HT1080 (cell line): Measurements from ENCODE around the gene GLB1L. TPM values are rescaled to one million over a fixed set of nuclear protein-coding genes. Genes with fewer than 3 reads are reported as not detected.
"Not testable (repeated sequence)": the region's sequence is repeated elsewhere in the genome, so short reads cannot be mapped to it uniquely, and the experiment has no call there.

Experiments
- DNase-seq: peaks from one replicate; pipeline ENCODE4 v3.0.0-alpha.2; 2015; ENCODE audit warnings: low read depth
- total RNA-seq: library from RNA; depleted of rRNA; stranded (reverse); fragments of >200 nt; shearing (Covaris generic); gene quantifications from 2 replicates; pipeline ENCODE4 v1.2.3, GENCODE V29; 2014

The GLB1L gene
- total RNA-seq, 1 experiment from 2014 or later: 8.4 TPM

DNA sequence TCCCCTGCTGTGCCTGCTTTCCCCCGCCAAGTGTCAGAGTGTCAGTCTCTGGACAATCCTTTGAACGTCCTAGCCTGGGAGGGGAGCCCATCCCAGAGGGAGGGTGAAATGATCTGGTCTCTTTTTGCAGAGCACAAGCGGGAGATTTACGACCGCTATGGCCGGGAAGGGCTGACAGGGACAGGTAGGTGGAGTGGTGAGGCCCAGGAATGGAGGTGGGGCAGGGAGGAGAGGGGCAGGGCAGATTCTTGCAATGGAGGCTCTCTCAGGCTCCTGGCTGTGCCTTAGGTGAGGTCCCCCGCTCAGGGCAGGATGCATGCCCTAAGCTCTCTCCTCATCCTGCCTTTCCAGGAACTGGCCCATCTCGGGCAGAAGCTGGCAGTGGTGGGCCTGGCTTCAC is 36.3 kb upstream of the GLB1L start:
- DNase-seq: no peak

DNA sequence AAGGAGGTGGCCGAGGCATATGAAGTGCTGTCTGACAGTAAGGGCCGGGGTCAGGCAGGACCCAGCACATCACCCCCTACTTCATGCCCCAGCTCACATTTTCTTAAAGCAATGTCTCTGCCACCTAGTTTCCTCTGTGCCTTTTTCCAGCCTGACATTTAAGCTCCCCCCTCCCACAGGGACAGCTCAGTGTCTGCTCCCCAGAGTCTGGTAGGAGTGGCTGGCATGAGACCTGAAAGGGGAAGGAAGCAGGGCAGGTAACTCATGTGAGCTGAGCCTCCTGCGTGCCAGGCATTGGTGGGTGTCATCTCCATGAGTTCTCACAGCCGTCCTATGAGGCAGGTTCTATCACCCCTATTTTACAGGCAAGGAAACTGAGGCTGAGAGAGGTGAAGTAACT is 35.4 kb upstream of the GLB1L start:
- no peak for DNase-seq

DNA sequence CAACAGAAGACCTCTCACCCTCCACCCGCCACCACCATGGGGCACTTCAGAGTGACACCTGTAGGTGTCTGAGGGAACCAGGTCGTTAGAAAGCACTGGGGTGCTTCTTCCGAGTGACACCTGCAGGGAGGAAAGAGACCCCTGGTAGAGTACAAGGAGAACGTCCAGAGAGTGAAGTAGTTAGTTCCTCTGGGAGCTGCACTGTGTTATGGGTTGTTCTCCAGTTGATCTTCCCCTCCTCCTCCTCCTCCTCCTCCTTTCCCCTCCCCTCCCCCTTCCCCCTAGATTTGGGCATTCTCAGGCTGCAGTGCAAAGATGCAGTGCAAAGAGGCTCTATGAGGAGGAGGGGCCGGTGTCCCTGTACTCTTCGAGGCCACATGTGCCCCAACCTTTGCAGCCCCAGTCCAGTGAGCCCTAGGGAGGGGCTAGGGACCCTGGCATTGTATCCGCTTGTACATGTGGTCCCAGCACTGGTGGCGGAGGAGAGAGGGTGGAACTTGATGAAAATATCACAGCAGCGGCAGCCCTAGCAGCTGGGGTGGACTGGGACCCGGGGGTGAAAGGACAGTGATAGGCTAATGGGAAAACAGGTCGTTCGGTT is 34.8 kb upstream of the GLB1L start:
- DNase-seq: no peak

DNA sequence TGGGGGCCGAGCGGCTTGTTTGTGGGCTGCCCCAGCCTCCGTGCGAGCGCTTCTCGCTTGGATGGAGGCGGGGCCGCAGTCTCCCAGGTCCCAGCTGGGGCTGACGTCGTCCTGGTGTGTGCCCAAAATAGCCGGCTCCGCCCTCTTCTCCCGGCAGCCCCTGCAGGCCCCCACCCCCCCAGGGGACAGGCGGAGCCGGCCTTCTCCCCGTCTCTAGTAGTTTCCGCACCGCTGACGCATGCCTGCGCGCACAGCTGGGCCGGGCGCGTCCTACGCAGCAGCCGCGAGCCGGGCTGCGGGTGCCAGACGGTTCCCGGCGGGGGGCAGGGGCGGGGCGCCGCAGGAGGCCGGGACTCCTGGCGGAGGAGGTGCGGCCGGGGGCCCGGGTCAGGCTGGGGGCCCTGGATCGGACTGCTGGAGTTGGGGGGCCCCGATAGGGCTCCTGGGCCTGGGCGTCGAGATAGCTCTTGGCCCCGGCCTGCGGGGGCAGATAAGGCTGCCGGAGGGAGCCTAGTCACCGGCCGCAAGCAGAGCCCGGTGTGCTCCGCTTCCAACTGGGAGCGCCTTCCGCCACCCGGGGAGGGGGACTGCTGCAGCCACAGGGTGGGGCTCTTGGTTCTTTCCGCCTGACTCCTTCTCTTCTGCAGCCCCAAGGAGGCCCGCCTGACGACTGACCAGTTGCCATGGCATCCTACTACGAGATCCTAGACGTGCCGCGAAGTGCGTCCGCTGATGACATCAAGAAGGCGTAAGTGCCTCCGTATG is 34.1 kb upstream of the GLB1L start, which contains the start of gene DNAJB2:
TSS of gene DNAJB2 (plus strand) at position 216 of the 765 bp plus-strand sequence. CDS start at position 684, 468 bp downstream.
- DNase-seq: peak; percentile 99

DNA sequence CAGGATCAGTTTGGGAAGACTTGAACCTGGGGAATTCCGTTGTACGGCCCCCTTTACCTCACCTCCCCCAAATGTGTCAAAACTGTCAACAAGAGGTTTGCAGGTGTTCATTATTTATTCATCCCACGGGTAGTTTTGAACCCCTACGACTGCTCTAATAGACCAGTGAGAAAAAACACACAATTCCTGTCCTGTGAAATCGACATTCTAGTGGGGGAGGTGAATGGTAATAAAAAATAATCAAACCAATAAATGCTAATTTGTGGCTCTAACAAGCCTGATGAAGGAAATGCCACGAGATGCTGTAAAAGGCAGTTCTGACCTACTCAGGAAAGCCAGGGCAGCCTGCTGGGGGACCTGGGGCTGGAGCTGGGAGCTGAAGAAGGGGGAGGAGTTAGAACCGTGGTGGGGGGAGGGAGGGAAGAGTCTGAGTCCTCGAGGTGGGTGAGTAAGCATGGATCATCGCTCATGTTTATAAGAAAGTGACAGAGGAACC is 33.5 kb upstream of the GLB1L start:
- DNase-seq: no peak

DNA sequence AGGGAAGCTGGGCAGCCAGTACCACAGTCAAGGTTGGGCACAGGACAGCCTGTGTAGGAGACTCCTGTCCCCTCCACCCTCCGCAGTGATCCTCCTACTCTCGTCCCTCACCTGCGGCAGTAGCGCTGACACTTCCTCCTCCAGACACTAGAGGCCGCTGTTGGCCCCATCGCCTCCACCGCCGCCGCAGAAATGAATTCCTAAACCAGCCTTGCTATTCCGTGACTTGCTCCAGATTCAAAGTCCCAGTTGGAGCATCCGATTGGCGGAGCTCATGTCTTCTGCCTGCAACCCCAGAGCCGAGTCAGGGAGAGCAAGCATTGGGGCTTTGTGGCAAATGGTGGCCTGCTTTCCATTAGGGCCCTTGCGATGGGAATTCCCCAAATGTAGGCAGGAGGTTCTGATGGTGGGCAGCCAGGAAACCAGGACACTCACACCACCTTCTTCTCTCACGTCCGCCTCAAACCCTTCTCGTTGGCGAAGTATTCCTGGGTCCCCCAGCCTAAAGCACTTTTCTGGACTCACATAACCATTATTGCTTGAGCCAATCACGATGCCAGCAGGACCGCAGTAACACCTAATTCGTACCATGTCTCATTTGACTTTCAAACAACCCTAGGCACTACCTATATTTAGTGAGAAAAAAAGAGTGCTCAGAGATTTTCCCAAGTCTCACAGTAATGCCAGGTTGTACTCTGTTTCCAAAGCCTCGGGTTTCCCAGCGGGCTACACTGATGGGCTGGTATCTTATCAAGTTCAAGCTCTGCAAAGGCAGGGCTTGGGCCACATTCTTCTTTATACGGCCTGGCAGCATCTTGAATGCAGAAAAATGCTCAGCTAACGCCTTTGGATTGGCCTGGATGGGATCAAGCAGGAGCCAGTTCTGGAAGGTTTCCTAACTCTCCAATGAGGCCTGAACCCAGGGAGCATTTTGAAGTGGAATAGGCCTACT is 32.7 kb upstream of the GLB1L start:
- DNase-seq: peak; percentile 73

DNA sequence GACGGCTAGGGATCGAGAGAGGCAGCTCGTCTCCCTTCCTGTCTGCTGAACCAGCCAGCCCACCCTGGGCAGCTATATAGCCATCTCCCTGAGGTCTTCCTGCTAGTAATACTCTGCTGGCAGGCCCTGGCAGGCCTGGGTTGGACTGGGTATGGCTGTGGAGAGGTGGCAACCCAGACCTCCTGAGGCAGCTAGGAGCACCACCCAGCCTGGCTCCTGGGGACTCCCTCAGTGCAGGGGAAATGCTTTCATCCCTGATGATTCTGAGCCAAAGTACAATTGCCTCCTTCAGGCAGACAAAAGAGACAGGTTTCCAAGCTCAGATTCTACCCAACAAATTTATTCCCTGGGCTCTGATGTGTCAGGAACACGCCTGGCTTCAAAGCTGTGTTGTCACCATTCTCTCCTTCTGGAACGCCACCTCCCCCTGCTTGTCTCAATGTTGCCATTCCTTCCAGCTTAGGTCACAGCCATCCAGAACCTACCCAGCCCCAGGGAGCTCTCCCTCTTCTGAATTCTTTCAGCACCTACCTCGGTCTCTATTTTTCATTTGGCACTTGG is 29.2 kb upstream of the GLB1L start:
- peak; percentile 81 for DNase-seq

DNA sequence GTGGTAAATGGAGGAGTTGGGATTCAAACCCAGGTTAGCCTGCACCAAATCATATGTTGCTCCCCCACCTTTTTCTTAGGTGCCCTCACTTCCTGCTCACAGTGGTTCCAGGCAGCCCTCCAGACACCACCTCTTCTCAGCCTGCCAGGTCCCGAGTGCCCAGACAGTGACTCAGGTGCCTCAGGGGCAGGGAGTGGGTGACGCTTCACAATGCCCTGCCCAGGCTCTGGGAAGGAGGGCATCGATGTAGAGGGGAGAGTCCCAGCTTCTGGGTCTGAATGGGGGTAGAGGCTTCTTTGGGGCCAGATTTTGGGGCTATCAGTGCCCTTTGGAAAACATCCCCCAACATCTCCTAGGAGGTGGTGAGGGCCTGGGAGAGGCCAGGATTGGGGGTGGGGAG is 28.7 kb upstream of the GLB1L start:
- peak; percentile 82 for DNase-seq

DNA sequence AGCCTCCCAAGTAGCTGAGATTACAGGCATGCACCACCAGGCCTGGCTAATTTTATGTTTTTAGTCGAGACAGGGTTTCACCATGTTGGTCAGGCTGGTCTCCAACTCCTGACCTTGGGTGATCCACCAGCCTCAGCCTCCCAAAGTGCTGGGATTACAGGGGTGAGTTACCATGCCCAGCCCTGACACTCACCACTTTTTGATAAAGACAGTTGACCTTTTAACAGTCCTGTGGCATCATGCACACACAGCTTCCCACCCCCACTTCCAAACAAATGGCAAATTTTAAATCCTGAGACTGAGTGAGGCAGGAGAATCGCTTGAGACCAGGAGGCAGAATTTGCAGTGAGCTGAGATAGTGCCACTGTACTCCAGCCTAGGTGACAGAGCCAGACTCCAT is 27.8 kb upstream of the GLB1L start:
- peak; percentile 54 for DNase-seq

DNA sequence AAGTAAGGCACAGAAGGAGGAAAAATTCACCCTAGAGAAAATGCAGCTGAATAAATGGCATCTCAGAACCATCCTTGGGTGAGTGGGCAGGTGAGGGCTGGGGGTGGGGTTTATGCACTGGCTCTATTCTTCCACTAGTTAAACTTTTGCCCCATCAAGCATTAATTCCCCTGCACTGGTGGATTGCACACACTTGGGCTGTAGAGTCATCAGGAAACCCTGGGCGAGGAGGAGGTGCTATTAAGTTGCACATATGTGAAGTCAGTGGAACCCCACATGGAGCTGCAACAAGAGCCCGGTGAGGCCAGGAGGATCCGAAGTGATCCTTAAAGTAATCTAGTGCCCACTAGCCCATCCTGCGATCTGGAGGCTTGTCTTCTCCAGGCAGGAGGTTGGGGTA is 27.1 kb upstream of the GLB1L start:
- no peak for DNase-seq

DNA sequence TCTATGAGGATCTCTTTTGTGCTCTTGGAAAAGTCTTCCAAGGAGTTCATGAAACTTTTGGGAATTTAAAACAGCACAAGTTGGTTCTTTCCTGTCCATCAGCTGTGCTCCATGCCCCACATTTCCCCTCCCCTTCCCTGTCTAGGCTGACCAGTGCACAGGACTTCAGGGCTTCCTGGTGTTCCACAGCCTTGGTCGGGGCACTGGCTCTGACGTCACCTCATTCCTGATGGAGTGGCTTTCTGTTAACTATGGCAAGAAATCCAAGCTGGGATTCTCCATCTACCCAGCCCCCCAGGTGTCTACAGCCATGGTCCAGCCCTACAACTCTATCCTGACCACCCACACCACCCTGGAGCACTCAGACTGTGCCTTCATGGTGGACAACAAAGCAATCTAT is 25.8 kb upstream of the GLB1L start:
- DNase-seq: no peak

DNA sequence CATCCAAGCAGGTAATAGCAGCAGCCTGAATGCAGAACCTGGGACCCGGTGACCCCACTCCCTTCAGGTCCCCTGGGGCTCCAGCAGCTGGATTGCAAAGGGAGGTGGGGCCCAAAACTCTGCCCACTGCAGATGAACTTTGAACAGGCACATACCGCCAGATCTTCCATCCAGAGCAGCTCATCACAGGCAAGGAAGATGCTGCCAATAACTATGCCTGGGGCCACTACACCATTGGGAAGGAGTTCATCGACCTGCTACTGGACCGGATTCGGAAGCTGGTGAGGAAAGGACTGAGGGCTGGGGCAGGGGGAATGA is 24.8 kb upstream of the GLB1L start:
- no peak for DNase-seq

DNA sequence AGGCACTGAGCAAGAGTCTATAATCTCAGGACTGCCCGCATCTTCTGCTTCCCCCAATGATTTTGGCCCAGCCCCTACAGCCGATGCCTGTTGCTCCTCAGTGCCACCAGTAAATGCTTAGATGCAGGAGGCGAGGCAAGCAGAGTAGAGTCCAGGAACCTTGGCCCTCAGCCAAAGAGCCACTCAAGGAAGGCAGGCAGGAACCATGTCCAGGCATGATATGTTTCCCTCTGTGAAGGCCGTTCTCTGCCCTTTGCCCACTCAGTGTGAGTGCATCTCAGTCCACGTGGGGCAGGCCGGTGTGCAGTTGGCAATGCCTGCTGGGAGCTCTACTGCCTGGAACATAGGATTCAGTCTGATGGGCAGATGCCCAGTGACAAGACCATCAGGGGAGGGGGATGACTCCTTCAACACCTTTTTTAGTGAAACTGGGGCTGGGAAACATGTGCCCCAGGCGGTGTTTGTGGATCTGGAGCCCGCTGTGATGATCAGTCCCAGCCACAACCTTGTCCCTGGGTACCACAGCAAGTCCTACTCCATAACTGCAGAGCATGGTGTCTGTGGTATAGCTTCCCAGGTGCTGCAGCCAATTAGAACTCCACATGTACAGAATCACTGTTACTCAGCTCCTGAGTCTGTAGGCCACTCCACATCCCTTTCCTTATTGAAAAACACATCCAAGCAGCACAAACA is 24.3 kb upstream of the GLB1L start:
- no peak for DNase-seq

DNA sequence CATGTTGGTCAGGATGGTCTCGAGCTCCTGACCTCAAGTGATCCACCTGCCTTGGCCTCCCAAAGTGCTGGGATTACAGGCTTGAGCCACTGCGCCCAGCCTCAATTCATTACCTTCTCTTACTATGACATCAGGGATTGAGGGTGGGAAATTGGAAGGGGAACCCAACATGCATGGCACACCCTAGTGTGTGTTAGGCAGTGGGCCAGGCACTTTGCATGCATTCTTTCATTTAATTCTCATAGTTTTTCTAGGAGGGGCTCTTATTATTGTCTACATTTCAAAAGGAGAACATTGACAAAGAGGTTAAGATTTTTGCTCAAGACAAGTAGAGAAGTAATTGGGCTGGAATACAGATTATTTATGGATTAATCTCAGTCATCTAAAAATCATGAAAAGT is 23.1 kb upstream of the GLB1L start:
- no peak for DNase-seq

DNA sequence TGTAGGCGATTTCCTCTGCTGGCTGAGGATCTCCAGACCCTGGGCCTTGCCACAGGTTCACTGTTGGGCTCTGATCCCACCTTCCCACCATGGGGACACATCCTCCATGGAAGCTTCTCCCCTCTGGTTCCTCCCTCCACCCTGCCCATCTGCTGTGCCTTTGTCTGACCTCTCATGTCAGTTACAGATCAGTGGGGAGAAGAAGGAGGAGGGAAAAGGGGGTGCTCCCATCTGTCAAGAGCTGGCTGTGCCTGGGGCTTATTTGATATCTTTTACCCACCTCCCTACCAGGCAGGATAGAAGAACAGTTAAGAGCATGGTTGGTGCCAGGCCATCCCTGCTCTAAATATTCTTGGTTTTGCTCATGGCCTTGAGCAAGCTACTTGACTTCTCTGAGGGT is 21.6 kb upstream of the GLB1L start:
- no peak for DNase-seq

DNA sequence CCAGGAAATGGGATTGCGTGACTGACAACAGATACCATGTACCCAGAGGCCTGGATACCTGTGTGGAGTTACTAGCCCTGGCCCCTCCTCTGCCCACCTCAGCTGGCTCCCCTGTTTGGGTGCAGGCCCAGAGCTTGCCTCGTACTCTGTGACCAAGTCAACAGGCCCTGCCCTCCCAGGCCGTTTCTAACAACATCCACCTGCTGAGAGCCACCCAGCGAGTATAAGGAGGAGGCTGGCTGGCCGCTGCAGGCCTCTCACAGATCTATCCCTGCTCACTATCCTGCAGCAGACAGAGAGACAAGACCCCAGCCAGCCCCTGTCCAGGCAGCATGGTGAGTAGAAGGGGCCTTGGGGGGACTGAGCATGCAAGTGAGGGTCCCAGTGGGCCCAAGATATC is 21.0 kb upstream of the GLB1L start:
- no peak for DNase-seq

DNA sequence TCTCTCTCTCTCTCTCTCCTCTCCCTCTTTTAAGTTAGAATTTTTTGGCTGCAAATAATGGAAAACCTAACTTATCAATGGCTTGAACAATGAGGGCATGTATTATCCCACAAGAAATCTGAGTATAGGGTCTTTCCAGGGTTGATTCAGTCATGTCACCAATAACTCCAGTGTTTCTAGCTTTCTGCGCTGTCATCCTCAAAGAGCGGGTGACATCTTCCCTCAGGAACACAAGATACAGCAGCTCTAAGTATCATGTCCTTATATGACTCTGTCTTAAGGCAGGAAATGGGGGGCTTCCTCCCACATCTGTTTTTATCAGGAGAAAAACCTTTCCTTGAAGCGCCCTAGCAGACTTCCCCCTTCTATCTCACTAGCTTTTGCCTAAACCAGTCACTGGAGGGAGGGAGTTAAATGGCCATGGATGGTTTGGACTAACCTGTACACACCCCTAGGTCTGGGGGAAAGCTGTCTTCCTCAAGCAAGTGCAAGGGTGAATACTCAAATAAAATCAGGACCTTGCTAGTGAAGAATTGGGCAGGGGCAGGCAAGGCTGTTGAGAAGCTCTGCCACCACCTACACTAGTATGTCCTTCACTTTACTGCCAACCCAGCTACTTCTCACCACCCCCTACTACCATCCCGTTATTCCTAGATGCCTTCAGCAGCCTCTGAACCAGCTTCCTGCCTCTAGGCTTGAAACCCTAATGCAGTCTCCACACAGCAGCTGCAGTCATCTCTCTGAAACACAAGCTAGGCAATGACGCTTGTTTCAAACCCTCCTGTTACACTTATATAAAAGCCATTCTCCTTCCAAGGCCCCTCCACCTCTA is 16.0 kb upstream of the GLB1L start:
- no peak for DNase-seq

DNA sequence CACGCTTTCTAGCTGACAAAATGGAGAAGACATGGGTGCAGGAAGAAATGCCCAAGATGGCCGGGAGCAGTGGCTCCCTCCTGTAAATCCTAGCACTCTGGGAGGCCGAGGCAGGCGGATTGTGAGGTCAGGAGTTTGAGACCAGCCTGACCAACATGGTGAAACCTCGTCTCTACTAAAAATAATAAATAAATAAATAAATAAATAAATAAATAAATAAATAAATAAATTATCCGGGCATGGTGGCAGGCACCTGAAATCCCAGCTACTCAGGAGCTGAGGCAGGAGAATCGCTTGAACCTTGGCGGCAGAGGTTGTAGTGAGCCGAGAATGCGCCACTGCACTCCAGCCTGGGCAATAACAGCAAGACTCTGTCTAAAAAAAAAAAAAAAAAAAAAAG is 13.7 kb upstream of the GLB1L start:
- DNase-seq: not testable (repeated sequence)

DNA sequence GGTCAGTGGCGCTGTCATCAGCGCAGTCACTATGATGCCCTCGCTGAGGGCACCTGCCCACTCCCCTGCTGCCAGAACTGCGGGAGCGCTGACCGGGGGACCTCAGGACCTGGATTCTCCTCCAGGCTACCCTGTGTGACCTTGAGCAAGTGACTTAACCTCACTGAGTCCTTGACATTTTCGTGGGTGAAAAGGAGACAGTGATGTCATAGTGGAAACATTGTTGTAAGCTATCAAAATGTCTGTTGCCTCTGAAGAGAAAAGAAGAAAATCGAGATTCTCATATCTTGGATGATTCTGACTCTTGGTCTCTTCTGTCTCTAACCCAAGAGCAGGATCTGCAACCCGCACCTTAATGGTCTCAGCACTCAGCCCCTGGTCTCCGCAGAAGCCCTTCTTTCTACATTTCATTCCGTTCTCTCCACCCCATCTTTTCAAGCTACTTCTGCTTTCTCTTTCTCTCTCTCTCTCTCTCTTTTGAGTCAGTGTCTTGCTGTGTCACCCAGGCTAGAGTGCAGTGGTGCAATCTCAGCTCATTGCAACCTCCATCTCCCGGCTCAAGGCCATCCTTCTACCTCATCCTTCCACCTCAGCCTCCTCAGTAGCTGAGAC is 9.5 kb upstream of the GLB1L start:
- DNase-seq: no peak
